Ovary (tissue), 9 donors: Measurements from ENCODE around the gene TMOD3. TPM values are rescaled to one million over a fixed set of nuclear protein-coding genes. Genes with fewer than 3 reads are reported as not detected.

ENCODE experiments used
- DNase-seq, 5 donors: peaks; one replicate each; pipeline ENCODE4 v3.0.0-alpha.2; 2019 to 2020
- H3K27ac ChIP-seq, 2 donors: fragments of 200-600 bp; one replicate each; pipeline versions ENCODE4 v1.5.1 to v1.8.0; 2019 to 2022
- H3K27me3 ChIP-seq: fragments of 200-600 bp; one replicate; pipeline ENCODE4 v1.8.0; 2022
- H3K36me3 ChIP-seq: fragments of 200-600 bp; sonication (generic); one replicate; pipeline ENCODE4 v1.5.1; 2019
- H3K4me1 ChIP-seq: one replicate; pipeline ENCODE4 v1.8.1; 2013; ENCODE audit warnings: mild to moderate bottlenecking, moderate library complexity; ENCODE audit not compliant: insufficient read depth
- H3K4me3 ChIP-seq: fragments of 200-600 bp; sonication (generic); one replicate; pipeline ENCODE4 v1.5.1; 2017
- H3K9me3 ChIP-seq, 2 donors: fragments of 200-600 bp in 1 of 2; sonication (generic) in 1 of 2; one replicate each; pipeline versions ENCODE4 v1.5.1 to v1.8.1; 2013 to 2019; ENCODE audit warnings: mild to moderate bottlenecking in 1 of 2, moderate library complexity in 1 of 2
- CTCF ChIP-seq, 3 donors: fragments of 450-650 bp in 2 of 3; fragments of 200-600 bp in 1 of 3; IDR thresholded peaks; one replicate each; pipeline versions ENCODE4 v1.5.1 to v1.8.0; 2016 to 2022; ENCODE audit warnings: antibody characterized with exemption in 3 of 3, mild to moderate bottlenecking in 1 of 3
- EP300 ChIP-seq: sonication (generic); formaldehyde crosslinking; IDR thresholded peaks from one replicate; pipeline ENCODE4 v1.6.1; 2017; ENCODE audit warnings: antibody characterized with exemption
- POLR2A ChIP-seq: fragments of 450-650 bp; IDR thresholded peaks from one replicate; pipeline ENCODE4 v1.6.1; 2017; ENCODE audit warnings: antibody characterized with exemption, mild to moderate bottlenecking, moderate library complexity
- WGBS, 3 donors: extraction: QIAGEN DNeasy Blood & Tissue Kit in 1 of 3; methylation state at CpG; one replicate each; pipeline versions ENCODE4 v1.1.5 to v1.1.7; 2013 to 2017; 5-methylcytosine and 5-hydroxymethylcytosine counted together
- intact Hi-C, 4 donors: fragments of 100-400 bp; cut with DNase I; formaldehyde crosslinking; loops; one replicate each; pipeline versions ENCODE4 v1.11.0 to v1.15.1; 2022 to 2023
- polyA plus RNA-seq, 2 donors: library from polyadenylated mRNA; stranded (reverse); fragments of 200-250 nt in 1 of 2; fragments of 350-450 nt in 1 of 2; fragmentation: Illumina TruSeq in 1 of 2; extraction: RNeasy Lipid Tissue Mini Kit (QIAGEN cat#74804) in 1 of 2; gene quantifications; one replicate each; pipeline ENCODE4 v1.2.3, GENCODE V29; 2013 to 2014
- total RNA-seq, 7 donors: library from RNA; depleted of rRNA in 2 of 7; stranded (reverse); fragments of >200 nt in 2 of 7; fragmentation: NEBNext Ultra II Directional in 3 of 7; extraction: Animal tissue kit (Norgen Biotek cat#: 25700) in 3 of 7; gene quantifications; one replicate each; pipeline versions ENCODE4 v1.1.0 to v1.2.4, GENCODE V29; 2016 to 2023
- donor health status: DM: no; HTN: no; CAD: no; lungs with moderate emphysema.
- donor health status: DM: no; HTN: no; CAD: no.
- donor health status: Bipolar disorder and iron deficiency.
- donor health status: DM: yes; HTN: yes; CAD: no.
- donor health status: DM: no; HTN: no; CAD: no.
- donor health status: DM: yes; HTN: yes; CAD: no.

Gene TMOD3
- total and polyA plus RNA-seq, 9 donors = 9.4 to 35.5 (median 24.1) TPM

- TF ChIP-seq CTCF (IDR thresholded peaks at IDR 0.05) = no peak
- intact Hi-C loops = no loop called here
- Histone ChIP-seq H3K4me1 (no peaks in the 10 kb centered on the region), H3K4me3 (no peak overlapping the region), H3K27ac (no peak overlapping the region), H3K27me3 (no peaks in the 10 kb centered on the region), H3K36me3 (no peaks in the 10 kb centered on the region), H3K9me3 (no peaks in the 10 kb centered on the region)
- no peak for DNase-seq
- 91 to 93% (median 93%) methylated on average over 4 of the region's 4 CpGs for WGBS, 3 donors
Observed at GRCh38 chr15:51866161-51866560, 36.7 kb downstream of the TMOD3 start.

- no peaks in the 10 kb centered on the region for H3K9me3 ChIP-seq
- intact Hi-C loops = no loop called here
- DNase-seq = no peak
- H3K4me3 ChIP-seq = no peak overlapping the region
- no peaks in the 10 kb centered on the region for H3K4me1 ChIP-seq
- H3K36me3 ChIP-seq = no peaks in the 10 kb centered on the region
- no peaks in the 10 kb centered on the region for H3K27me3 ChIP-seq
- H3K27ac ChIP-seq = no peak overlapping the region
- WGBS, 3 donors = 79 to 92% (median 79%) methylated on average over 1 of the region's 1 CpG
- TF ChIP-seq EP300 (no peak), POLR2A (no peak), CTCF (IDR thresholded peaks at IDR 0.05) (no peak)
Observed at GRCh38 chr15:51866751-51867150, 37.3 kb downstream of the TMOD3 start.

GRCh38 chr15:51869060-51869421, 39.6 kb downstream of the TMOD3 start:
- Histone ChIP-seq H3K9me3 (no peaks in the 10 kb centered on the region), H3K4me3 (no peak overlapping the region), H3K36me3 (no peaks in the 10 kb centered on the region), H3K4me1 (no peaks in the 10 kb centered on the region), H3K27me3 (no peaks in the 10 kb centered on the region), H3K27ac (no peak overlapping the region)
- 35 to 55% (median 40%) methylated on average over 2 of the region's 2 CpGs for WGBS, 3 donors
- intact Hi-C loops = no loop called here
- no peak for TF ChIP-seq CTCF (IDR thresholded peaks at IDR 0.05)
- TF ChIP-seq POLR2A = no peak
- no peak for TF ChIP-seq EP300
- DNase-seq = no peak

- no peaks in the 10 kb centered on the region for H3K27me3 ChIP-seq
- WGBS, 3 donors = 64 to 69% (median 66%) methylated on average over 2 of the region's 2 CpGs
- no peak overlapping the region for H3K27ac ChIP-seq
- H3K4me1 ChIP-seq = peaks cover 4% of the 10 kb centered on the region
- H3K4me3 ChIP-seq = no peak overlapping the region
- no peaks in the 10 kb centered on the region for H3K9me3 ChIP-seq
- H3K36me3 ChIP-seq = no peaks in the 10 kb centered on the region
- DNase-seq = no peak
- TF ChIP-seq CTCF (IDR thresholded peaks at IDR 0.05) (no peak), POLR2A (no peak), EP300 (no peak)
- intact Hi-C loops = no loop called here
Observed at GRCh38 chr15:51870774-51871173, 41.3 kb downstream of the TMOD3 start.
